GM18498 (cell line): ENCODE data around the gene OLAH.
"Not testable (repeated sequence)": the region's sequence is repeated elsewhere in the genome, so short reads cannot be mapped to it uniquely, and the experiment has no call there.

Source experiments
- ATAC-seq: cut with Tn5 transposase; IDR thresholded peaks from one replicate; pipeline ENCODE4 v1.9.1; 2021; ENCODE audit warnings: mild to moderate bottlenecking, moderate library complexity; ENCODE audit not compliant: unreplicated experiment

Gene OLAH

GRCh38 chr10:15043674-15044073 is at the start of gene OLAH:
TSS of gene OLAH (plus strand) at chr10:15043943. CDS start at chr10:15047289, 3,346 bp downstream.
- ATAC-seq, result no peak

- ATAC-seq, result no peak
Observed at GRCh38 chr10:14995964-14996565, 47.7 kb upstream of the OLAH start.

DNA sequence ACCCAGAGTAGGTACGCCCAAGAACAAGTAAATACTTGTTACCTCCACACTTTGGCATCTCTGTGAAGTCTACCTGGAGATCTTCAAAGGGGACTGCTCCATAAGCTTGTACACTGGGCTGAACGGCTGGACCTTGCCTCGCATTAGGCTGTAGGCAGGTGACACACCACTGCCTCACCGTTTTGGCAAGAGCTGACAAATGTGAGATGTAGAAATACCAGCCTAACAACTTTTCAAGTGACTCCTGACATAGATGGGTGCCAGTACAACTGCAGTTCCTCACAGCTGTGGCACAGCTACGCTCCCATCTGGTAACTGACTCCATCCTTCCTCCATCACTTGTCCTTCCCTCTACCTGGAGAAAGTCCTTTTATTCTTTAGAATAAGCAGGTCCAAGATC is 30.2 kb upstream of the OLAH start:
- not testable (repeated sequence) for ATAC-seq

GRCh38 chr10:15015451-15015850 is 28.3 kb upstream of the OLAH start:
- ATAC-seq, result no peak

DNA sequence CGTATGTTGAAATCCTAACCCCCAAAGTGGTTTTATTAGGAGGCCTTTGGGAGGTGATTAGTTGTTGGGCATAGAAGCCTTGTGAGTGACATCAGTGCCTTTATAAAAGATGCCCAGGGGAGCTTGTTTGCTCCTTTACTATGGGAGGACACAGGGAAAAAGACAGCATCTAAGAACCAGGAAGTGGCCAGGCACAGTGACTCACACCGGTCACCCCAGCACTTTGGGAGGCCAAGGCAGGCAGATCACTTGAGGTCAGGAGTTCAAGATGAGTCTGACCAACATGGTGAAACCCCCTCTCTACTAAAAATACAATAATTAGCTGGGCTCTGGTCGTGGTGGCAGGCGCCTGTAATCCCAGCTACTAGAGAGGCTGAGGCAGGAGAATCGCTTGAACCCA is 22.8 kb upstream of the OLAH start:
- not testable (repeated sequence) for ATAC-seq

- ATAC-seq, result not testable (repeated sequence)
Observed at GRCh38 chr10:15023079-15023478, 20.7 kb upstream of the OLAH start.

DNA sequence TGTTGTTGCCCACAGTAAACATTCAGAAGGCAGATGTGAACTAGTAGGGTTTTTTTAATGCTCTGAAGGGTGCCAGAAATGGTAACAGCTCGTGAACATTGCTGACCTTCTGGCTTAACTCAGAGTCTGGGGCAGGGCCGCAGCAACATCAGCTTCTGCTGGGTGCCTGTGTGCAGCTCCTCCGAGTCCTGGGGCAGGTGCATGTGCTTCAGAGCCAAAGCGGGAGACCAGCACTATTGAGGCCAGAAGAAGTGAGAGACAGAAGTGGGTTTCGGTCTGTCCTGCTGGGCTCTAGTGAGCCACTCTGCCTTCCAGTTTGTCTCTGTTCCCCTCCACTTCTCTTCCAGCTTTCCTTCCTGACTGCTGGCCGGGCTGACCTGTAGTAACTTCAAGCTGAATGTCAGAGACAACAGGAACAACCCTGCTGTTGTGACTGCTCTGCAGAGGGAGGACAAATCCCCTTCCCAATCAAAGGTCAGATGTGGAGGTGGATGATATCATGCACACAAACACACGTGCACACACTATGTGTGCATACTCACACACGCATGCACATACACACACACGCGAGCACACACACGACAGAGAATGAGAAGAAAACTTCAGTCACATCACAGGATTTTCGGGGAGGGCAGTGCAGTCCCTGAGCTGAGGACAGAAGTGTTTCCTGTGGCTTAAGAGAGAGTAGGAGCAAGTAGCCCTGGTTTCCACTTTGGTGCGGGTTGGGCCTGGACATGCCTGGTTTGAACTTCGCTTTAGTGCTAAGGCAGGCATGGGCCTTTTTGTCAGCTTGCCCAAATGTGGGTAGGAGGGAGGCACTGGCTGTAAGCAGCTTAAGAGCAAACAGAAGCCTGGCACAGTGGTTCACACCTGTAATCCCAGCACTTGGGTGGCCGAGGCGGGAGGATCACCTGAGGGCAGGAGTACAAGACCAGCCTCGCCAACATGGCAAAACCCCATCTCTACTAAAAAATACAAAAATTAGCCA is 19.4 kb upstream of the OLAH start:
- ATAC-seq, result peak; percentile 47

- ATAC-seq, result not testable (repeated sequence)
Observed at GRCh38 chr10:15025040-15025439, 18.7 kb upstream of the OLAH start.

GRCh38 chr10:15027741-15028140 is 16.0 kb upstream of the OLAH start:
- no peak for ATAC-seq

- no peak for ATAC-seq
Observed at GRCh38 chr10:15035385-15036301, 8.1 kb upstream of the OLAH start.

DNA sequence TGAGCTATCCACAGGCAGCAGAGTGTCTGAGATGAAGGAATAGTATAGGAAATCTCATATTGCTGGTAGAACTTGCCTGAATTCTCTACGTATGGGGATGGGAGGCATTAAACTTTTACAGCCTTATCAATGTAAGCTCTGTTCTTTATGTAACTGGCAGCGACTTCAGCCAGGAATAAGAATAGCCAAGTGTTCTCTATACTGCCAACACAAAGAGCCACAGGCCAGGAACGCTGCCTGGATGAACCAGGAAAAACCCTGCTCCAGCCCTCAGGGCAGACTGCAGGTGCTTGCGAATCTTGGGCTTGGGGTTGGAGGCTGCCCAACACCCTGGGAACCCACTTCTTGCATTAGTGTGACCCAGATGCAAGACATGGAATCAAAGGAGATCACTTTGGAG is 6.1 kb upstream of the OLAH start:
- ATAC-seq, result no peak

GRCh38 chr10:15038416-15038815 is 5.3 kb upstream of the OLAH start:
- ATAC-seq, result no peak

DNA sequence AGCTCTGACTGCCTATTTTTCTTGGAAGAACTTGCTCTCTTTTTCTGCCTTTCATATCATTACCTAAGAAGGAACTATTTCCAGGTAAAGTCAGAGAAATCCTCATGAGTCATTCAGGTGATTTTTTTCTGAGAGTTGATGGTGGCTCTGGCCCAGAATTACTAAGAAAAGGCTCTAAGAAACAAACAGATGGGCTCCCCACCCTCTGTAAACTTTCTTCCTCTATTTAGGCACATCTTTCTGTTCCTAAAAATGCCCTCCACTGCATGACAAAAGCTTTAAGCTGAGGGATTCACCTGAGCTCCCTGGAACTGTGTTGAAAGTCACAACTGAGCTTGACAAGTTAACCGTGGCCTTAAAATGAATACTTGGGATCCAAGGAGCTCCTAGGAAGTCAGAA is 1.6 kb downstream of the OLAH start:
- no peak for ATAC-seq

DNA sequence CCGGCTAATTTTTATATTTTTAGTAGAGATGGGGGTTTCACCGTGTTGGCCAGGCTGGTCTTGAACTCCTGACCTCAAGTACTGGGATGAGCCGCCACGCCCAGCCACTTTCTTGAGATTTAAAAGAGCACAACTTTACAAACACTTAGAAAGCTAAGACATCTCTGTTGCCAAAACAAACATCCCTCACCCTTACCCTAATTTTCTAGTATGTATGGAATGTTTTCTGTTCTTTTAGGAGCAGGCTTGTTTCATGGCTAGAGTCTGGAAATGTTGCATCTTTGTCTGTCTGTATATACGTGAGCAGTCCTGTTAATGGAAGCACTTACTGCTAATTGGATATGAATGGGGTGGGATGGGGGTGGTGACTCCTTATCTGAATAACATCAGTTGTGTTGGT is 2.9 kb downstream of the OLAH start:
- ATAC-seq, result no peak

DNA sequence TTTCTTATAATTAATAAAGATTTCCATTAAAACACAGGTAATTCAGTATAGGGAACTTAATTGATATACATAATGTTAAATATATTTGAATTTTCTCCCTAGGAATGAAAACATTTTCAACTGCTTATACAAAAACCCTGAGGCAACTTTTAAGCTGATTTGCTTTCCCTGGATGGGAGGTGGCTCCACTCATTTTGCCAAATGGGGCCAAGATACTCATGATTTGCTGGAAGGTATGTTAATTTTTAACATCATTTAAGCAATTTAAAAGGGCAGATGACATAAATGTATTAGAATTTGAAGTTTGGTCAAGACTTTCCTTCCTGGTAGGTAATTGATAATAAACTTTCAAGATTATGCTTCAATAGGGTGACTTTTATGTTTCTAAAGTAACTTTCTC is 5.8 kb downstream of the OLAH start:
- ATAC-seq, result no peak

DNA sequence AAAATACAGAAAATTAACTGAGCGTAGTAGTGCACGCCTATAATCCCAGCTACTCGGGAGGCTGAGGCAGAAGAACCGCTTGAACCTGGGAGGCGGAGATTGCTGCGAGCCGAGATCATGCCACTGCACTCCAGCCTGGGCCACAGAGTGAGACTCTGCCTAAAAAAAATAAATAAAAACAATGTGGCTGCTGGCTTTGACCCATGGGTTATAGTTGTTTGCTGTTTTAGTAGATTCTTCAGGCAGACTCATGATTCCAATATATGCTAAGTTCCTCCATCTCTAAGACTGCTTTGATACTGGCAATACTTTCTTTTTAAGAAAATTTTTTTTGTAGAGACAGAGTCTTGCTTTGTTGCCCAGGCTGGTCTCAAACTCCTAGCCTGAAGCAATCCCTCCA is 8.4 kb downstream of the OLAH start:
- ATAC-seq, result no peak

DNA sequence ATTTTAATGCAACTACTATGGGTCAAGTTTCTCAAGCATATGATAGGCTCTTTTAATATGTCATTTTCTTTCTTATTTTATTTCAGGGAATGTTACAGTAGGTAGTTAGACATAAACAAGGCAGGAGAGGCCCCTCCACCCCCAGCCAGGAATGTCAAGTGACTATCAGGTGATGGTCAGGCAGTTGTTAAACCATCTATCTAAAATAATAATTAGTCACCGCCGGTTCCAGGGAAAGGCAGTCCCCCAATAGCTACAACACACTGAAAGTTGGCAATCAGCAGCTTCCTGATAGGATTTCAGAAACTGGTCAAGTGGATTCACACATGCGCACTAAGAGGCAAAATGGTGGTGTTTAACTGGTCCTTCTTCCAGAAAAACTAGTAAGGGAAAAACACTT is 9.3 kb downstream of the OLAH start:
- ATAC-seq, result no peak

- ATAC-seq, result no peak
Observed at GRCh38 chr10:15058689-15059088, 14.9 kb downstream of the OLAH start.

- ATAC-seq, result no peak
Observed at GRCh38 chr10:15059914-15060313, 16.2 kb downstream of the OLAH start.

GRCh38 chr10:15060638-15061037 is 16.9 kb downstream of the OLAH start:
- ATAC-seq, result no peak

DNA sequence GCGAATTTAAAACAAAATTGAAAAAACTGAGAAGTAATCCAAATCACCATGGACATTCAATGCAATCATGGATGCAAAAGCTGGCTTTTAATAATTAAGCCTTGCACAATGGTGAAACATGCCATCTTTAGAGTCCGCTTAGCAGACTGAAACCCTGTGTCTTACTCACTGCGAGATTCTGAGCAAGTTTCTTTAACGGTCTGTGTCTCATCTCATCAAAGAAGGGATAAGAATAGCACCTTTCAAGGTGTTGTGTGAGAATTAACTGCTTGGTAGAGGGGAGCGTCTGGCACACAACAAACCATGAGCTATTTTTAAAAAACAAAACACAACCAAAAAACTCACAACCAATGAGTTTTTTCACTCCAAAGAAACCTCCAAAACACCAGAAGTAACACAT is 23.4 kb downstream of the OLAH start:
- ATAC-seq, result no peak
